Left kidney (tissue), 2 donors: ENCODE results near the gene SSBP2. TPM values are rescaled to one million over a fixed set of nuclear protein-coding genes. Genes with fewer than 3 reads are reported as not detected.

Experiments
- DNase-seq: peaks from one replicate; pipeline ENCODE4 v3.0.0-alpha.2; 2013
- polyA plus RNA-seq: library from polyadenylated mRNA; unstranded; fragments of 120-200 nt; gene quantifications from one replicate; pipeline ENCODE4 v1.2.1, GENCODE V29; 2013; ENCODE audit not compliant: insufficient read length

The SSBP2 gene
- polyA plus RNA-seq, 1 donor: 98.5 TPM

- no peak for DNase-seq
Measured at GRCh38 chr5:81393430-81393782, 357.5 kb downstream of the SSBP2 start.

- no peak for DNase-seq
Measured at GRCh38 chr5:81389025-81389424, 361.9 kb downstream of the SSBP2 start.

GRCh38 chr5:81388169-81388568, 362.7 kb downstream of the SSBP2 start:
- DNase-seq: no peak

- no peak for DNase-seq
Measured at GRCh38 chr5:81383867-81384266, 367.0 kb downstream of the SSBP2 start.

- no peak for DNase-seq
Measured at GRCh38 chr5:81371354-81371876, 379.5 kb downstream of the SSBP2 start.

- DNase-seq: no peak
Measured at GRCh38 chr5:81370912-81371311, 380.0 kb downstream of the SSBP2 start.

GRCh38 chr5:81365541-81365940, 385.4 kb downstream of the SSBP2 start:
- DNase-seq: no peak

- DNase-seq: no peak
Measured at GRCh38 chr5:81363093-81363871, 387.6 kb downstream of the SSBP2 start.

Other genes with a start within 250 kb of the SSBP2 start
- 15.4 TPM for gene ATG10, start 220.9 kb upstream of the SSBP2 start, polyA plus RNA-seq